Osteoblast (primary cell): ENCODE data around the gene PITPNM1. TPM values are rescaled to one million over a fixed set of nuclear protein-coding genes. Genes with fewer than 3 reads are reported as not detected.
A peak's percentile ranks its signal among the peaks of the same experiment; 100 is the strongest.

ENCODE experiments used
- DNase-seq: peaks from one replicate; pipeline ENCODE4 v3.0.0; 2011; ENCODE audit warnings: low spot score, mixed read lengths; ENCODE audit not compliant: insufficient read length; ENCODE audit errors: missing footprints
- H2AFZ ChIP-seq: 2 replicates; pipeline ENCODE4 v1.6.0; 2011; ENCODE audit warnings: mild to moderate bottlenecking, low read length
- H3K27ac ChIP-seq: 2 replicates; pipeline ENCODE4 v1.5.1; 2011; ENCODE audit warnings: mild to moderate bottlenecking, low read depth, low read length, moderate library complexity
- H3K27me3 ChIP-seq: 2 replicates; pipeline ENCODE4 v1.6.0; 2012; ENCODE audit warnings: mild to moderate bottlenecking, control low read depth, inconsistent platforms, low read length, moderate library complexity; ENCODE audit not compliant: insufficient read depth
- H3K36me3 ChIP-seq: 2 replicates; pipeline ENCODE4 v1.5.1; 2011; ENCODE audit warnings: mild to moderate bottlenecking, low read length, control low read depth, moderate library complexity; ENCODE audit not compliant: insufficient read depth
- H3K4me1 ChIP-seq: 2 replicates; pipeline ENCODE4 v1.5.1; 2011; ENCODE audit warnings: mild to moderate bottlenecking, low read length, control low read depth, moderate library complexity; ENCODE audit not compliant: insufficient read depth
- H3K4me2 ChIP-seq: 2 replicates; pipeline ENCODE4 v1.6.0; 2011; ENCODE audit warnings: mild to moderate bottlenecking, low read length; ENCODE audit not compliant: insufficient read depth
- H3K4me3 ChIP-seq: fragments of 200-600 bp; sonication (generic); 3 replicates; pipeline ENCODE4 v1.5.1; 2012; ENCODE audit warnings: mild to moderate bottlenecking, low read length, inconsistent platforms; ENCODE audit not compliant: insufficient read depth
- H3K79me2 ChIP-seq: 2 replicates; pipeline ENCODE4 v1.6.0; 2012; ENCODE audit warnings: mild to moderate bottlenecking, low read length, control low read depth, inconsistent platforms; ENCODE audit not compliant: insufficient read depth
- H3K9me3 ChIP-seq: 2 replicates; pipeline ENCODE4 v1.5.1; 2011; ENCODE audit warnings: low read depth, low read length, control low read depth
- H4K20me1 ChIP-seq: 2 replicates; pipeline ENCODE4 v1.6.0; 2012; ENCODE audit warnings: mild to moderate bottlenecking, low read length, control low read depth; ENCODE audit not compliant: insufficient read depth
- total RNA-seq: library from RNA; depleted of rRNA; stranded (reverse); fragments of >200 nt; gene quantifications from 2 replicates; pipeline ENCODE4 v1.2.3, GENCODE V29; 2012
- TF ChIP-seq, protein P1 (sequence below): IDR thresholded peaks from 2 replicates; pipeline ENCODE4 v1.5.1; 2011; ENCODE audit warnings: mild to moderate bottlenecking, low read depth, low read length, moderate library complexity; ENCODE audit errors: extremely low read depth

The PITPNM1 gene
- total RNA-seq, 1 donor: 14.1 TPM

DNA sequence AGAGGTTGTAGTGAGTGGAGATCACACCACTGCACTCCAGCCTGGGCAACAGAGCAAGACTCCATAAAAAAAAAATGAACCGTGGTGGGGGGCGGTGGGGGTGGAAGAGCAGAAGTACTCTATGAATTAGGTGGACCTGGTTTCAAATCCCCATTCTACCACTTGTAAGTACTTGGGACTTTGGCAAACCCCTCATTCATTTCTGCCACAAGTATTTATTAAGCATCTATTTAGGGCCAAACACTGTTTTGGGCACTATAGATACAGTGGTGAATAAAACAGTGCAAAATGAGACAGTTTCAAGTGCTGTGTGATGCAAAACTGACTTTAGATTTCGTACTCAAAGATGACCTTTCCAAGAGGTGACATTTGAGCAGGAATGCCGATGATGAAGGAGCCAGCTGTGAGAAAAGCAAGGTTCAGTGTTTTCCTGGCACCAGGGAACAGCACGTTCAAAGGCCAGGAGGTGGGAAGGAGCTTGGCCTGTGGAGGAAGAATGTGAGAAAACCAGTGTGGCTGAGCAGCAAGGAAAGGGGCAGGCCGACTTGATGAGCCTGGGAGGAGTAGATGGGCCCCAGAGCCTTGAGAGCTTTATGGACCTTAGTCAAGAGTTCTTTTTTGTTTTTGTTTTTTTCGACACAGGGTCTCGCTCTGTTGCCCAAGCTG, 34.7 kb downstream of the PITPNM1 start:
- H3K36me3 ChIP-seq: no peaks in the 10 kb centered on the region
- TF ChIP-seq, protein P1, sequence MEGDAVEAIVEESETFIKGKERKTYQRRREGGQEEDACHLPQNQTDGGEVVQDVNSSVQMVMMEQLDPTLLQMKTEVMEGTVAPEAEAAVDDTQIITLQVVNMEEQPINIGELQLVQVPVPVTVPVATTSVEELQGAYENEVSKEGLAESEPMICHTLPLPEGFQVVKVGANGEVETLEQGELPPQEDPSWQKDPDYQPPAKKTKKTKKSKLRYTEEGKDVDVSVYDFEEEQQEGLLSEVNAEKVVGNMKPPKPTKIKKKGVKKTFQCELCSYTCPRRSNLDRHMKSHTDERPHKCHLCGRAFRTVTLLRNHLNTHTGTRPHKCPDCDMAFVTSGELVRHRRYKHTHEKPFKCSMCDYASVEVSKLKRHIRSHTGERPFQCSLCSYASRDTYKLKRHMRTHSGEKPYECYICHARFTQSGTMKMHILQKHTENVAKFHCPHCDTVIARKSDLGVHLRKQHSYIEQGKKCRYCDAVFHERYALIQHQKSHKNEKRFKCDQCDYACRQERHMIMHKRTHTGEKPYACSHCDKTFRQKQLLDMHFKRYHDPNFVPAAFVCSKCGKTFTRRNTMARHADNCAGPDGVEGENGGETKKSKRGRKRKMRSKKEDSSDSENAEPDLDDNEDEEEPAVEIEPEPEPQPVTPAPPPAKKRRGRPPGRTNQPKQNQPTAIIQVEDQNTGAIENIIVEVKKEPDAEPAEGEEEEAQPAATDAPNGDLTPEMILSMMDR: no peak
- H3K4me3 ChIP-seq: no peak overlapping the region
- no peaks in the 10 kb centered on the region for H4K20me1 ChIP-seq
- no peak overlapping the region for H3K27ac ChIP-seq
- H3K9me3 ChIP-seq: no peaks in the 10 kb centered on the region
- H2AFZ ChIP-seq: peak overlapping the region; percentile 56
- DNase-seq: peak; percentile 65
- H3K4me2 ChIP-seq: no peak overlapping the region
- peaks cover 10% of the 10 kb centered on the region for H3K79me2 ChIP-seq
- H3K4me1 ChIP-seq: peaks cover 13% of the 10 kb centered on the region
- H3K27me3 ChIP-seq: no peaks in the 10 kb centered on the region

DNA sequence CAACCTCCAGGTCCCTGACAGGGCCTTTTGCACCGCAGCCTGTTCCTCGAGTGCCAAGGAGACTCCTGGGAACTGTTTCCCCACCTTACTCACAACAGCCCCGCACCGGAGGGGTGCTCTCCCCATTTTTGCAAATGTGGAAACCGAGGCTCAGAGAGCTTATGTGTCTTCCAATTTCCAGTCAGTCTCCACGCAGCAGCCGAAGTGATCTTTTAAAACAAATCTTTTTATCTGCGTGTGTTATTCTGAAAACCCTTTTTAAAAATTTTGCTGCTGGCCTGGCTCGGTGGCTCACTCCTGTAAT, 35.7 kb downstream of the PITPNM1 start:
- H3K27ac ChIP-seq: peak overlapping the region; percentile 84
- H3K36me3 ChIP-seq: no peaks in the 10 kb centered on the region
- no peaks in the 10 kb centered on the region for H3K9me3 ChIP-seq
- no peaks in the 10 kb centered on the region for H4K20me1 ChIP-seq
- peak overlapping the region; percentile 96 for H3K4me2 ChIP-seq
- H3K4me3 ChIP-seq: peak overlapping the region; percentile 86
- no peaks in the 10 kb centered on the region for H3K27me3 ChIP-seq
- H3K79me2 ChIP-seq: peaks cover 10% of the 10 kb centered on the region
- peak overlapping the region; percentile 99 for H2AFZ ChIP-seq
- TF ChIP-seq, protein P1: no peak
- DNase-seq: no peak
- peaks cover 17% of the 10 kb centered on the region for H3K4me1 ChIP-seq

DNA sequence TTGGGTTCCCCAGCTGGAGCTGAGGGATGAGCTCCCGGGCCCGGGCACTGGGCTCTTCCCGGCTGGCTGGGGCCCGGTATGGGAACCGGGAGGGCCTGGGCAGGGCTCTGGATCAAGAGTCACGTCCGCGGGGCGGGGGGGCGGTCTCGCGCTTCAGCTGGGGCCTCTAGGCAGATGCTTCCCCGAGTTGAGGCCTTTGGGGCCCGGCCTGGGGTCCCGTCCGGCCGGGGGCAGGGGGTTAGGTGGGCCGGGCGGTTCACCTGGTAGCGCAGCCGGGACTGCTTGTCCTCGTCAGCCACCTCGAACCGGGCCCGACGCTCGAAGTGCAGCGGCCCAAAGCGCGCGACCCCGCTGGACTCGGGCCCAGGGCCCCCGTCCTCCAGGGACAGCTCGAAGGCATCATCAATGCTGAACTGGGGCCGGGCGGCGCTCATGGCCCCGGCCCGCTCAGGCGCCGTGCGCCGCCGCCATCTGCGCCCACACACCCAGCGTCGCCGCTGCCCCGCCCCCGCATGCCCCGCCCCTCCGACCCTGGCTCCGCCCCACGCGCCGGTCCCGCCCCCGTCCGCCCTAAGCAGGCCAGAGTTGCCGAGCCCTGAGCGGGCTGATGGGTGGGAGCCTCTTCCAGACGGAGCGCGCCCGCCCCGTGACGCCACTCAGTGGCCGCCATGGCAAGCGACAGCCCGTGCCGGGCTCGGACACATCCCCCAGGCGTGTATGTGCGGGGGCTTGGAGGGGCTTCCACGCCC, 36.2 kb downstream of the PITPNM1 start, which contains the start of gene TMEM134:
TMEM134 (minus strand) TSS at position 493 of the 749 bp plus-strand sequence; CDS start at position 434, 59 bp downstream.
- Histone ChIP-seq H3K4me3 (peak within 1 kb of the TSS; percentile 86), H3K27ac (peak within 1 kb of the TSS; percentile 84), H3K4me1 (peaks cover 22% of the 10 kb centered on the region), H2AFZ (peak within 1 kb of the TSS; percentile 99), H3K9me3 (no peaks in the 10 kb centered on the region), H3K36me3 (no peaks in the 10 kb centered on the region), H3K4me2 (peak within 1 kb of the TSS; percentile 96), H3K79me2 (peaks cover 10% of the 10 kb centered on the region), H3K27me3 (no peaks in the 10 kb centered on the region), H4K20me1 (no peaks in the 10 kb centered on the region)
- peak; percentile 99 for DNase-seq
- TF ChIP-seq, protein P1: peak; percentile 29

DNA sequence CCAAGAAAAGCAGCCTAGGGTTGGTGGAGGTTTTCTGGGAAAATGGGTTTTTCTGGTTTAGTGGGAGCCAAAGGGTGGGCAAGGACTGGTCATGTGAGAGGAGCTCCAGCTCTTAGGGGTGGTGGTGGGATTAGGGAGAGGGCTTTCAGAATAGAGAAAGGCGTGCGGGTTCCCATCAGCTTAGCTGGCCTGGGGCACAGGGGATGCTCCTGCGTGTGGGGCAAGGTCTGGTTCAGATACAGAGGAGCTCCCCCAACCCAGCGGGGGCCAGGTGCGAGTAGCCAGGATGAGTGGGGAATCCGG, 36.8 kb downstream of the PITPNM1 start:
- Histone ChIP-seq H3K79me2 (peaks cover 10% of the 10 kb centered on the region), H3K4me3 (peak overlapping the region; percentile 86), H3K27ac (peak overlapping the region; percentile 65), H3K4me1 (peaks cover 25% of the 10 kb centered on the region), H3K4me2 (peak overlapping the region; percentile 96), H2AFZ (peak overlapping the region; percentile 74), H3K9me3 (no peaks in the 10 kb centered on the region), H4K20me1 (no peaks in the 10 kb centered on the region), H3K27me3 (no peaks in the 10 kb centered on the region), H3K36me3 (no peaks in the 10 kb centered on the region)
- no peak for DNase-seq
- TF ChIP-seq, protein P1: no peak
